ENCODE results near the gene IGSF5. TPM values are rescaled to one million over a fixed set of nuclear protein-coding genes. Genes with fewer than 3 reads are reported as not detected.
"Not testable (repeated sequence)": the region's sequence is repeated elsewhere in the genome, so short reads cannot be mapped to it uniquely, and the experiment has no call there.

The IGSF5 gene
- total RNA-seq, 2 donors from 2014 or later, result 2.6 to 3.6 TPM

DNA sequence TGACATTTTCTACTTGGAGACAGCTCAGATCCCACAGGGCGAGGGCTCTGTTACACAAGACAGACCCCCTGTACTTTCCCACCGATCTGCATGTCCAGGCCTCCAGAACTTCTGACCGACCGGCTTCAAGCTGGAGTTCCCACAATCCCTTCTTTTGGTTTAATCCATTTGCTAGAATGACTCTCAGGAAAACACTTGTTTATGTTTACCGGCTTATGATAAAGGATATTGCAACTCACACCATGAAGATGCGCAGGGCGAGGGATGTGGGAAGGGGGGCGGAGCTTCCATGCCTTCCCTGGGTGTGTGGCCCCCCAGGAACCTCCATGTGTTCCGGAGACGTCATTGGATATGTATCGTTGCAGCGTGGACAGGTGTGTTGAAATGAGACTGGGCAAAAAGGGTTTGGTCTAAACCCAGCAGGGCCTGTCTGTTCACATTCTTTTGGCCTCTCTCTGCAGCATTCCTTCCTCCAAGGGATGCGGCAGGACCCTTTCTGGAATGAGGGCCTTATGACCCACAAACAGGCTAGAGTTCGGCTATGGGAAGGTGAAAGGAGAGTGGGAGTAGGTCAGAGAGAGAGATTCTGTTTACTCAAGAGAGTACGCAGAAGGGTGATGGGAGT, 7.5 kb upstream of the IGSF5 start:
- no peak for DNase-seq
- H3K9me3 ChIP-seq, result no peaks in the 10 kb centered on the region
- no peak overlapping the region for H3K27ac ChIP-seq
- WGBS, 2 donors, result 74 to 82% methylated on average over 15 of the region's 15 CpGs
- H3K4me1 ChIP-seq, result no peaks in the 10 kb centered on the region
- H3K27me3 ChIP-seq, result no peaks in the 10 kb centered on the region
- no peak for ATAC-seq
- no peaks in the 10 kb centered on the region for H3K36me3 ChIP-seq (replicated peaks in 1 of 2; ENCODE audit: insufficient read depth in 1 of 2, low read depth in 2 of 2)
- H3K4me3 ChIP-seq, result no peak overlapping the region
- TF ChIP-seq POLR2A (IDR thresholded peaks at IDR 0.05), result no peak
- TF ChIP-seq, protein P1, sequence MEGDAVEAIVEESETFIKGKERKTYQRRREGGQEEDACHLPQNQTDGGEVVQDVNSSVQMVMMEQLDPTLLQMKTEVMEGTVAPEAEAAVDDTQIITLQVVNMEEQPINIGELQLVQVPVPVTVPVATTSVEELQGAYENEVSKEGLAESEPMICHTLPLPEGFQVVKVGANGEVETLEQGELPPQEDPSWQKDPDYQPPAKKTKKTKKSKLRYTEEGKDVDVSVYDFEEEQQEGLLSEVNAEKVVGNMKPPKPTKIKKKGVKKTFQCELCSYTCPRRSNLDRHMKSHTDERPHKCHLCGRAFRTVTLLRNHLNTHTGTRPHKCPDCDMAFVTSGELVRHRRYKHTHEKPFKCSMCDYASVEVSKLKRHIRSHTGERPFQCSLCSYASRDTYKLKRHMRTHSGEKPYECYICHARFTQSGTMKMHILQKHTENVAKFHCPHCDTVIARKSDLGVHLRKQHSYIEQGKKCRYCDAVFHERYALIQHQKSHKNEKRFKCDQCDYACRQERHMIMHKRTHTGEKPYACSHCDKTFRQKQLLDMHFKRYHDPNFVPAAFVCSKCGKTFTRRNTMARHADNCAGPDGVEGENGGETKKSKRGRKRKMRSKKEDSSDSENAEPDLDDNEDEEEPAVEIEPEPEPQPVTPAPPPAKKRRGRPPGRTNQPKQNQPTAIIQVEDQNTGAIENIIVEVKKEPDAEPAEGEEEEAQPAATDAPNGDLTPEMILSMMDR (IDR thresholded peaks at IDR 0.05), result no peak
- intact Hi-C loops (cut with DNase I), result no loop called here

DNA sequence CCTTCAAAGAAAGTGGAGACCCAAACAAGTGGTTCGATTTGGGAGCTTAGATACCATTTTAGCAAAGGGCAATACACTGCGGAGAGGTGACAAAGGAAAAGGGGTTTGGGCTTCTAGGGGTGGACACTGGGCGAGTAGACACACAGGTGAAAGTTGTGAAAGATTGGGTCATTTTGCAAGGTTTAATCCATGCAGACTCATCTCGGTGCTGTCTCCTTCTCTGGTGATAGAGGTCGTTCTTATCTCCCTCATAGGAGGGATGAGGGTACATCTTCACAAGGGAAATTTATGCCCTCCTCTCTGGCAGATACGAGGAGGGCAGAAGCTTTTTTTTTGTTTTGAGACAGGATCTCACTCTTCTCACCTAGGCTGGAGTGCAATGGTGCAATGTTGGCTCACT, 6.4 kb upstream of the IGSF5 start:
- Histone ChIP-seq H3K27me3 (no peaks in the 10 kb centered on the region), H3K27ac (no peak overlapping the region)
- 70 to 74% methylated on average over 6 of the region's 6 CpGs for WGBS, 2 donors

DNA sequence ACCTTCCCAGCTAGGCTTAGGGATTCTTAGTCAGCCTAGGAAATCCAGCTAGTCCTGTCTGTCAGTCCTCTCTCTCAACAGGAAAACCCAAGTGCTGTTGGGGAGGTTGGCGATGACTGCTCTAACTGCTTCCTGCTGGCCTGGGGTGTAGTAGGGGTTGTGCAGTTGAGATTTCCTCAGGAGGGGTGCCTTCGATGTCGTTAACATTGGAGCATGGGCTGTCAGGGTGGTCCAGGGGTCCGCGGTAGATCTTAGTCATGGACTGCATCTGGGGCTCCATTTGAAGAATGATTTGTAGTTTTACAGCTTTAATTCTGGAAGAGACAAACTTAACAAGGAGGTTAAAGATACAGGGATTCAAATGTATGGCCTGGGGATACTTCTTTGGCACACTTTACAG, 5.5 kb upstream of the IGSF5 start:
- WGBS, 2 donors, result 89 to 98% methylated on average over 5 of the region's 5 CpGs
- DNase-seq; H3K27ac ChIP-seq; H3K9me3 ChIP-seq; H3K4me3 ChIP-seq; ATAC-seq; H3K36me3 ChIP-seq (replicated peaks in 1 of 2; ENCODE audit: insufficient read depth in 1 of 2, low read depth in 2 of 2); intact Hi-C loops (cut with DNase I); H3K27me3 ChIP-seq; H3K4me1 ChIP-seq: not testable (repeated sequence)

More for the DNA sequence above, 6.4 kb upstream of the IGSF5 start:
- DNase-seq (no peak), ATAC-seq (no peak)
- no peaks in the 10 kb centered on the region for H3K36me3 ChIP-seq (replicated peaks in 1 of 2; ENCODE audit: insufficient read depth in 1 of 2, low read depth in 2 of 2)
- no peaks in the 10 kb centered on the region for H3K4me1 ChIP-seq
- TF ChIP-seq, protein P1 (IDR thresholded peaks at IDR 0.05), result no peak
- no peak for TF ChIP-seq POLR2A (IDR thresholded peaks at IDR 0.05)
- no peak overlapping the region for H3K4me3 ChIP-seq
- intact Hi-C loops (cut with DNase I), result no loop called here
- H3K9me3 ChIP-seq, result no peaks in the 10 kb centered on the region

DNA sequence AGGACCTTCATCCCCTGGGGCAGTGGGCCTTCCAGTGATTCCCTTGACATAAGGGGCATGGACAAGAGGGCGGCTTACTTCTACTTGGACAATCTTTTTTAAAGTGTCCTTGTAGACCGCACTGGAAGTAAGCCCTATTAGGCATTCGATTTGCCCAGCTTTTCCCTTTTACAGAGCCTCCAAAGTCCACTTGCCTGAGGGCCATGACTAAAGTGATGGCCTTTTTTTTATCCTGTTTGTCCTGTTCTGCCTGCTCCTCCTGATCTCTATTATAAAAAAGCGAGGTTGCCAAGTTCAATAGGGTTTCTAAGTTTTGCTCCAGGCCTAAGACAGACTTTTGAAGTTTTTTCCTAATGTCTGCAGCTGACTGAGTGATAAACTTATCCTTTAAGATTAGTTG, 2.4 kb upstream of the IGSF5 start:
- H3K4me1 ChIP-seq; H3K27ac ChIP-seq; DNase-seq; intact Hi-C loops (cut with DNase I); ATAC-seq; H3K36me3 ChIP-seq (replicated peaks in 1 of 2; ENCODE audit: insufficient read depth in 1 of 2, low read depth in 2 of 2); H3K27me3 ChIP-seq; H3K9me3 ChIP-seq; H3K4me3 ChIP-seq: not testable (repeated sequence)
- WGBS, 2 donors, result 71 to 76% methylated on average over 4 of the region's 4 CpGs

DNA sequence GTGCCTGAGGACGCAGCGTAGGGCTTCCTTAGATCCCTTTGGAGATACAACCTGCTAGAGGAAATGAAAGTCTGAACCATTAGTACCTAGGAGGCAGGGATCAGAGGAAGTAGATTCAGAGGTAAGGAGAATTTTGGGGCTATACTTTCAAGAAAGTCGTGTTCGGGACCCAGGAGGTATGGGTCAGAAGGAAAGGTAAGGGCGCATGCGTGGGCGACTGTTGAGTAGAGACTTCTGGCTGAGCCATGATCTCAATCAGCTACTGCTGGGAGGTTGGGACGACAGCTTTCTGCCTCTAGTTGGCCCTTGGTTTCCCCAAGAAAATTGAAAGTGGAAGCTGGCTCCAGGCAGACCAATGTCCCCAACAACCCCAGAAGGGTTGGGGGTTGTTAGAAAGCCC, 349 bp downstream of the IGSF5 start:
- H3K4me3 ChIP-seq; intact Hi-C loops (cut with DNase I); DNase-seq; H3K9me3 ChIP-seq; H3K27ac ChIP-seq; H3K27me3 ChIP-seq; ATAC-seq; H3K4me1 ChIP-seq; H3K36me3 ChIP-seq (replicated peaks in 1 of 2; ENCODE audit: insufficient read depth in 1 of 2, low read depth in 2 of 2): not testable (repeated sequence)
- WGBS, 2 donors, result 89 to 90% methylated on average over 8 of the region's 8 CpGs

DNA sequence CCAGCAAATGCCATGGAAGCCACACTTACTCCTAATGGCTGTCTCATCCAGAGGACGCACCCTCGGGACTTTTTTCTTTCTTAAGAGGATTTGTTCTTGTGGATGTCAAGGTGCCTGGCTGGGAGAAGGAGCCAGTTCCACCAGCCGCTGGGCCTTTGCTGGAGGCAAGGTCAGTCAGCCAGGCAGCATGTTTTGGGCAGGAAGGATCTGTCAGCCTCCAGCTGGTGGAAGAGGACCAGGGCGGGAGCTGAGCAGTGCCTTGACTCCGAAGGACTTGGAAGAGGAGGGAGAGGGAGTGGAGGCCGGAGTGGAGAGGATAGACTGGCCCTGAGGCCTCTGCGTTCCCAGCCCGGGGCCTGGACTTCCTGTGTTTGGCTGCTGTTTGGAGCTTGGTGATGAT, 5.7 kb downstream of the IGSF5 start:
- TF ChIP-seq POLR2A (IDR thresholded peaks at IDR 0.05), result no peak
- TF ChIP-seq, protein P1 (IDR thresholded peaks at IDR 0.05), result no peak
- no peak for ATAC-seq
- no peak for DNase-seq
- Histone ChIP-seq H3K27me3 (no peaks in the 10 kb centered on the region), H3K27ac (no peak overlapping the region), H3K4me3 (no peak overlapping the region), H3K9me3 (no peaks in the 10 kb centered on the region), H3K4me1 (no peaks in the 10 kb centered on the region), H3K36me3 (replicated peaks in 1 of 2; ENCODE audit: insufficient read depth in 1 of 2, low read depth in 2 of 2) (no peaks in the 10 kb centered on the region)
- intact Hi-C loops (cut with DNase I), result no loop called here
- WGBS, 2 donors, result 70% methylated on average over 8 of the region's 8 CpGs
